ENCODE measurements around the gene ARFGAP3. TPM values are rescaled to one million over a fixed set of nuclear protein-coding genes. Genes with fewer than 3 reads are reported as not detected.

Gene ARFGAP3
- total RNA-seq, 2 experiments from 2014 or later, result 27.1 to 27.2 TPM

DNA sequence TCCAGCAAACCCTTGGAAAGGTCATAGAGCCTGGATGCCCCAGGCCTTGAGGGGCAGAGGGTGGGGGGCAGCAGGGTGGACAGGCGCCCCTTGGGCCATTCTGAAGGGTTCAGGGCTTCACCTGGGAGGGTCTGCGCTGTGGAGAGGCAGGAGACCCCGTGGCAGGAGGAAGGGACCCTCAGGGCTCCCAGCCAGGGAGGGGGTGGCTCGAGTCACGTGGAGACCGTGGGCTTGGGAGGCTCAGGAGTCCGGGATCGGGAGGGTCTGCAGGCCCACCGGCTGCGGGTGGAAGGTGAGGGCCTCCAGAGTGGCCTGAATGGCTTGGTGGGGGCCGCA, 87.9 kb downstream of the ARFGAP3 start:
- H3K27ac Mint-ChIP-seq, result no peak overlapping the region
- DNase-seq (no peak), ATAC-seq (no peak)
- no peaks in the 10 kb centered on the region for H3K4me1 Mint-ChIP-seq (ENCODE audit: low read depth)
- ChIA-PET POLR2A (no interaction called here), CTCF (no interaction called here)
- H3K27me3 Mint-ChIP-seq, result no peaks in the 10 kb centered on the region
- no peak overlapping the region for H3K4me3 Mint-ChIP-seq
- TF ChIP-seq, protein P1, sequence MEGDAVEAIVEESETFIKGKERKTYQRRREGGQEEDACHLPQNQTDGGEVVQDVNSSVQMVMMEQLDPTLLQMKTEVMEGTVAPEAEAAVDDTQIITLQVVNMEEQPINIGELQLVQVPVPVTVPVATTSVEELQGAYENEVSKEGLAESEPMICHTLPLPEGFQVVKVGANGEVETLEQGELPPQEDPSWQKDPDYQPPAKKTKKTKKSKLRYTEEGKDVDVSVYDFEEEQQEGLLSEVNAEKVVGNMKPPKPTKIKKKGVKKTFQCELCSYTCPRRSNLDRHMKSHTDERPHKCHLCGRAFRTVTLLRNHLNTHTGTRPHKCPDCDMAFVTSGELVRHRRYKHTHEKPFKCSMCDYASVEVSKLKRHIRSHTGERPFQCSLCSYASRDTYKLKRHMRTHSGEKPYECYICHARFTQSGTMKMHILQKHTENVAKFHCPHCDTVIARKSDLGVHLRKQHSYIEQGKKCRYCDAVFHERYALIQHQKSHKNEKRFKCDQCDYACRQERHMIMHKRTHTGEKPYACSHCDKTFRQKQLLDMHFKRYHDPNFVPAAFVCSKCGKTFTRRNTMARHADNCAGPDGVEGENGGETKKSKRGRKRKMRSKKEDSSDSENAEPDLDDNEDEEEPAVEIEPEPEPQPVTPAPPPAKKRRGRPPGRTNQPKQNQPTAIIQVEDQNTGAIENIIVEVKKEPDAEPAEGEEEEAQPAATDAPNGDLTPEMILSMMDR (IDR thresholded peaks at IDR 0.05), result no peak
- no peaks in the 10 kb centered on the region for H3K36me3 Mint-ChIP-seq (ENCODE audit: low read depth)
- no peaks in the 10 kb centered on the region for H3K9me3 Mint-ChIP-seq
- intact Hi-C loops (cut with micrococcal nuclease), result no loop called here

DNA sequence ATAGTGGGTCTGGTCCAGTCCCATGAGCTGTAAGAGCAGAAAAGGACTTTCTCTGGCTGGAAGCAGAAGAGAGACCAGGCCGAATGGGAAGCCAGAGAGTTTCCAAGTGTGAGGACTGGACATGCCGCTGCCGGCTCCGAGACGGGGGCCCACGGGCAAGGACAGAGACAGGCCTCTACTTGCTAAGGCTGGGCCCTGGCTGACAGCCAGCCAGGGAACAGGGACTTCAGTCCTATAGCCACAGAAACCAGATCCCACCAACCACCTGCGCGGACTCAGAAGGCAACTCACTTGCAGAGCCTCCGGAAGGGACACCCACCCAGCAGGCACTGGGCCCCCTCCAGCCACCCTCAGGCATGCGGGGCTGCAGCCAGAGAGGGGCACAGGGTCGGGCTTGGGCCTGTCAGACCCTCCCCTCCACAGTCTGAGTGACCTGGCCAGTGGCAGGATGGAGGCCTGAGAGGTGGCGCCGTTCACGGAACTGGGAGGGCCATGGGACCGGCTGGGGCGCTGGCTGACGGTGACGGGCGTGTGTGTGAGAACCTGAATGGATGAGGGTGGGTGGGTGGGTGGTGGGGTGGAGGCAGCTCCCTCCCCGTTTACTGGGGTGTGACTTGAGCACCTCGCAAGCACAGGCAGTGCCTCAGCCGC, 88.6 kb downstream of the ARFGAP3 start:
- POLR2A ChIA-PET, result no interaction called here
- ATAC-seq, result no peak
- no peak overlapping the region for H3K27ac Mint-ChIP-seq

DNA sequence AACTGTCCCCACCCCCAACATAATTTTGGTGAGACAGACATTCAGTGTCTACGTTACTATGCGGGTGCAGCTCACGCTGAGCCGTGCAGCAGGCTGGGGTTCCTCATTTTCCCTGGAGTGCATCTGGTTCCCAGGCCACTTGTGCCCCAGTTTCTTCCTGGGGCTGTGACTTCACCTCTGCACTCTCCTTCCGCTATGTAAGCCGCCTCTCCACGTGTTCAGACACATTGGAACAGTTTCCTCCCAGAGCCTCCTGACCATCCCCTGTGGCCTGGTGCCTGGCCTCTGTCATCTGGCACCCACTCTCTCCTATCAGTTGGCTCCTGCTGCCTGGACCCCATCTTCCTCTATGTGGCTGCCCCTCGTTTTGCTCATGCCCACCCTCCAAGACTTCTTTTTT, 90.2 kb downstream of the ARFGAP3 start:
- TF ChIP-seq, protein P1 (IDR thresholded peaks at IDR 0.05), result no peak
- CTCF ChIA-PET, result no interaction called here
- ATAC-seq (no peak), DNase-seq (no peak)
- intact Hi-C loops (cut with micrococcal nuclease), result no loop called here
- H3K9me3 Mint-ChIP-seq, result no peaks in the 10 kb centered on the region
- H3K4me1 Mint-ChIP-seq (ENCODE audit: low read depth), result no peaks in the 10 kb centered on the region
- POLR2A ChIA-PET, result no interaction called here
- no peak overlapping the region for H3K4me3 Mint-ChIP-seq
- H3K27me3 Mint-ChIP-seq, result no peaks in the 10 kb centered on the region
- H3K36me3 Mint-ChIP-seq (ENCODE audit: low read depth), result no peaks in the 10 kb centered on the region
- no peak overlapping the region for H3K27ac Mint-ChIP-seq

More for the DNA sequence above, 88.6 kb downstream of the ARFGAP3 start:
- CTCF ChIA-PET, result interaction anchor here (1.1 kb wide), 1 partner anchor 13 kb away, joined by 3 read pairs; no protein-coding TSS in a partner anchor
- no peak for DNase-seq
- Mint-ChIP-seq H3K9me3 (no peaks in the 10 kb centered on the region), H3K4me1 (ENCODE audit: low read depth) (no peaks in the 10 kb centered on the region), H3K27me3 (no peaks in the 10 kb centered on the region), H3K4me3 (no peak overlapping the region), H3K36me3 (ENCODE audit: low read depth) (no peaks in the 10 kb centered on the region)
- TF ChIP-seq, protein P1 (IDR thresholded peaks at IDR 0.05), result no peak
- intact Hi-C loops (cut with micrococcal nuclease), result no loop called here

DNA sequence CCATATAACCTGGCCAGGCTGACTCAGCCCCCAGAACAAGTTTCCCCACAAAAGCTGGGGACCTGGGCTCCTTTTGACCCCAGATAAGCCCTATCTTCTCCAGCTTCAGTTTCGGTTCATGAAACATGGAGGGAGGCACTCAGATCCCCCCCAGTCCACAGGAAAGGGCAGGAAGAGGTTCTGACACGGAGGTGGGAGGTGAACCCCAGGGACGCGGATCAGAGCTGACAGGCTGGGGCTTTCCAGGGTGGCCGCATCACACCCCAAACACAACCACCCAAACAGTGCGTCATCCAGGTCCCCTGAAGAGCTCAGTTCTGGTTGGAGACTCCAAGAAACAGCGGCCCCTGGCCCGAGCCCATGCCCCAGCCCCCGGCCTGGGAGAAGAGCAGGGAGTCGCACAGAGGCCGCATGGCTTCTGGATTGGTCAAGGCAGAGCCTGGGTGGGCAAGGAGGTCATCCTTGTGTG, 92.1 kb downstream of the ARFGAP3 start:
- TF ChIP-seq, protein P1 (IDR thresholded peaks at IDR 0.05), result no peak
- ChIA-PET CTCF (interaction anchor here (0.7 to 1.4 kb wide), 2 partner anchors 15 to 295 kb away, joined by 3 to 4 read pairs; no protein-coding TSS in a partner anchor), POLR2A (no interaction called here)
- intact Hi-C loops (cut with micrococcal nuclease), result no loop called here
- no peaks in the 10 kb centered on the region for H3K36me3 Mint-ChIP-seq (ENCODE audit: low read depth)
- no peaks in the 10 kb centered on the region for H3K4me1 Mint-ChIP-seq (ENCODE audit: low read depth)
- H3K27ac Mint-ChIP-seq, result no peak overlapping the region
- no peak overlapping the region for H3K4me3 Mint-ChIP-seq
- H3K9me3 Mint-ChIP-seq, result no peaks in the 10 kb centered on the region
- ATAC-seq, result no peak
- no peaks in the 10 kb centered on the region for H3K27me3 Mint-ChIP-seq
- no peak for DNase-seq

DNA sequence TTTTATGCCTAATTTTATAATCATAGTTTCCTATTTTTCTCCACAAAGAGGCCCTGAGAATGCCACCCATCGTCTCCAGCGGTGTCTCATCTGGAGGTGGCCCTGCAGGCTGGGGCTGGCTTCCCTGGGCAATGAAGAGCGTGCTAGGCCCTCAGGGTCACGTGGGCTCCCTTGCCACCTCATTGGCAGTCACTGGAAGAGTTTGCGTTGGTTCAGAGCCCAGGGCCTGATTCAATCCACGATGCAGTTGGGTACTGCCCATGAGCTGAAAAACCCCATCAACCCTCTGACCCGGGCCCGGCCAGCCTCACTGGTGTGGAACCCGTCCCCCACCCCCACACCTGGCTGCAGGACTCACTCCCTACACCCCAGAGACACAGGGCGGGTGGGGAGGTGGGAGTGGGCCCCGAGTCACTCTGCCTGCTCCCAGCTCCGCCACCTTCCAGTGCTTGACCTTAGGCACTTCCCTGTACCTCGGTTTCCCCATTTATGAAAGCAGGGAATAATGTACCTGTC, 93.0 kb downstream of the ARFGAP3 start:
- H3K27ac Mint-ChIP-seq, result no peak overlapping the region
- TF ChIP-seq, protein P1 (IDR thresholded peaks at IDR 0.05), result no peak
- no peak for DNase-seq
- H3K4me3 Mint-ChIP-seq, result no peak overlapping the region
- H3K9me3 Mint-ChIP-seq, result no peaks in the 10 kb centered on the region
- ChIA-PET POLR2A (no interaction called here), CTCF (interaction anchor here (1.4 kb wide), 1 partner anchor 16 kb away, joined by 4 read pairs; no protein-coding TSS in a partner anchor)
- no peaks in the 10 kb centered on the region for H3K36me3 Mint-ChIP-seq (ENCODE audit: low read depth)
- ATAC-seq, result no peak
- H3K4me1 Mint-ChIP-seq (ENCODE audit: low read depth), result no peaks in the 10 kb centered on the region
- H3K27me3 Mint-ChIP-seq, result no peaks in the 10 kb centered on the region
- intact Hi-C loops (cut with micrococcal nuclease), result no loop called here
